A549 (cell line): Measurements from ENCODE around the gene DIAPH2. TPM values are rescaled to one million over a fixed set of nuclear protein-coding genes. Genes with fewer than 3 reads are reported as not detected.

ENCODE experiments used
- ATAC-seq, 2 experiments: fragments of 200-7000 bp in 1 of 2; fragments of >200 bp in 1 of 2; cut with Nextera tagmentation in 1 of 2; cut with Tn5 transposase in 1 of 2; 3 replicates each; pipeline versions ENCODE4 v1.8.0 to v1.9.1; 2018 to 2020; ENCODE audit warnings: mild to moderate bottlenecking in 1 of 2, moderate library complexity in 1 of 2
- CTCF ChIA-PET: fragments of 300-600 bp; sonication (Branson Sonifier 250); formaldehyde crosslinking; extraction: SDS; loops from one replicate; lab custom pipeline; 2021; ENCODE audit warnings: antibody characterized with exemption, inconsistent platforms; lab: Yijun Ruan, JAX
- POLR2A ChIA-PET: fragments of 350-600 bp; formaldehyde crosslinking; extraction: SDS; loops from one replicate; lab custom pipeline; 2021; ENCODE audit warnings: antibody characterized with exemption, inconsistent platforms; lab: Yijun Ruan, JAX
- DNase-seq, 2 experiments: peaks; one replicate each; pipeline versions ENCODE4 v3.0.0 to v3.0.0-alpha.2; 2011 to 2016; ENCODE audit warnings: low read depth in 1 of 2, low spot score in 1 of 2
- FAIRE-seq: peaks from 2 replicates; lab custom pipeline; 2011; peaks lifted over from hg19 to GRCh38; lab: Jason Lieb, UNC
- H3K27ac ChIP-seq, 2 experiments: fragments of >200 bp; sonication (Bioruptor Twin); formaldehyde crosslinking; 3 replicates each; pipeline ENCODE4 v1.5.1; 2016 to 2017
- H3K4me1 ChIP-seq: fragments of >200 bp; sonication (Bioruptor Twin); formaldehyde crosslinking; 3 replicates; pipeline ENCODE4 v1.6.1; 2016
- H3K4me2 ChIP-seq: fragments of >200 bp; sonication (Bioruptor Twin); formaldehyde crosslinking; 3 replicates; pipeline ENCODE4 v1.6.1; 2016
- H3K4me3 ChIP-seq: fragments of >200 bp; sonication (Bioruptor Twin); formaldehyde crosslinking; 3 replicates; pipeline ENCODE4 v1.5.1; 2016
- H3K9me3 ChIP-seq: fragments of >200 bp; sonication (Bioruptor Twin); formaldehyde crosslinking; 3 replicates; pipeline ENCODE4 v1.6.1; 2016
- BHLHE40 ChIP-seq: IDR thresholded peaks from 2 replicates; pipeline ENCODE4 v1.6.1; 2012; ENCODE audit warnings: low read depth, low read length, inconsistent platforms
- CBX2 ChIP-seq: fragments of 200-600 bp; sonication (generic); IDR thresholded peaks from 2 replicates; pipeline ENCODE4 v1.6.1; 2016; ENCODE audit warnings: low read depth, mild to moderate bottlenecking, borderline replicate concordance
- ESRRA ChIP-seq: fragments of 150-350 bp; IDR thresholded peaks from 2 replicates; pipeline ENCODE4 v1.6.1; 2014; ENCODE audit warnings: mild to moderate bottlenecking, low read length, borderline replicate concordance
- FOSB ChIP-seq: fragments of 250-450 bp; sonication (Bioruptor Pico); IDR thresholded peaks from 2 replicates; pipeline ENCODE4 v1.5.0; 2020; ENCODE audit warnings: mild to moderate bottlenecking, moderate library complexity
- GATA3 ChIP-seq: IDR thresholded peaks from 2 replicates; pipeline ENCODE4 v1.6.1; 2012; ENCODE audit warnings: borderline replicate concordance
- JUN ChIP-seq, 2 experiments: fragments of >200 bp; sonication (Bioruptor Twin); formaldehyde crosslinking; IDR thresholded peaks; 2 replicates in 1 of 2; 3 replicates in 1 of 2; pipeline ENCODE4 v1.6.1; 2016 to 2017
- JUNB ChIP-seq: fragments of >200 bp; sonication (Bioruptor Twin); formaldehyde crosslinking; IDR thresholded peaks from 2 replicates; pipeline ENCODE4 v1.6.1; 2016
- KDM1A ChIP-seq: fragments of 200-600 bp; sonication (generic); IDR thresholded peaks from 2 replicates; pipeline ENCODE4 v1.6.1; 2016; ENCODE audit warnings: low read depth, mild to moderate bottlenecking
- KDM5A ChIP-seq: fragments of 200-600 bp; sonication (generic); IDR thresholded peaks from 2 replicates; pipeline ENCODE4 v1.6.1; 2016; ENCODE audit warnings: antibody characterized with exemption, mild to moderate bottlenecking
- NFE2L2 ChIP-seq: fragments of 150-350 bp; conservative IDR thresholded peaks from 2 replicates; pipeline ENCODE4 v1.6.1; 2014; ENCODE audit warnings: low read length
- NR3C1 ChIP-seq: fragments of >200 bp; sonication (Bioruptor Twin); formaldehyde crosslinking; IDR thresholded peaks from 3 replicates; pipeline ENCODE4 v1.6.1; 2017
- POLR2A ChIP-seq: IDR thresholded peaks from 2 replicates; pipeline ENCODE4 v1.6.1; 2012; ENCODE audit warnings: mild to moderate bottlenecking, low read length
- POLR2AphosphoS2 ChIP-seq: conservative IDR thresholded peaks from 2 replicates; pipeline ENCODE4 v1.6.1; 2012; ENCODE audit warnings: low read length, improper control_type of control experiment, inconsistent platforms
- RARB ChIP-seq: fragments of 250-450 bp; sonication (Bioruptor Pico); IDR thresholded peaks from 2 replicates; pipeline ENCODE4 v1.8.0; 2021; ENCODE audit warnings: mild to moderate bottlenecking, moderate library complexity
- SMC3 ChIP-seq: fragments of >200 bp; sonication (Bioruptor Twin); formaldehyde crosslinking; IDR thresholded peaks from 3 replicates; pipeline ENCODE4 v1.6.1; 2018; ENCODE audit warnings: inconsistent platforms
- WGBS: methylation state at CpG from one replicate; pipeline ENCODE4 v1.1.6; 2017; ENCODE audit errors: missing lambda C conversion rate; 5-methylcytosine and 5-hydroxymethylcytosine counted together
- polyA plus RNA-seq, 4 experiments: library from polyadenylated mRNA; depleted of rRNA in 3 of 4; stranded (reverse); fragments of >200 nt; fragmentation: RNase III in 1 of 4; extraction: RNeasy Plus Mini Kit Qiagen cat#74134 plus additional on column Dnase treatment in 1 of 4; gene quantifications; 2 replicates in 3 of 4; 3 replicates in 1 of 4; pipeline ENCODE4 v1.2.3, GENCODE V29; 2011 to 2017
- TF ChIP-seq, protein P1 (sequence below): IDR thresholded peaks from 2 replicates; pipeline ENCODE4 v1.6.1; 2012
- TF ChIP-seq, protein P2 (sequence below): fragments of >200 bp; sonication (Bioruptor Twin); formaldehyde crosslinking; IDR thresholded peaks from 2 replicates; pipeline ENCODE4 v1.6.1; 2016
- TF ChIP-seq, protein P3 (sequence below): fragments of 200-600 bp; sonication (generic); IDR thresholded peaks from 2 replicates; pipeline ENCODE4 v1.6.1; 2016; ENCODE audit warnings: antibody characterized with exemption, mild to moderate bottlenecking, moderate library complexity
- TF ChIP-seq, protein P4 (sequence below): fragments of 250-450 bp; sonication (Bioruptor Pico); IDR thresholded peaks from 2 replicates; pipeline ENCODE4 v1.5.0; 2021; ENCODE audit warnings: mild to moderate bottlenecking, moderate library complexity, borderline replicate concordance
- TF ChIP-seq, protein P5 (sequence below): IDR thresholded peaks from 2 replicates; pipeline ENCODE4 v1.6.1; 2012

Gene DIAPH2
- polyA plus RNA-seq, 2 of the 4 experiments (the other 2 are of a cell fraction): 3.7 to 10.0 TPM

DNA sequence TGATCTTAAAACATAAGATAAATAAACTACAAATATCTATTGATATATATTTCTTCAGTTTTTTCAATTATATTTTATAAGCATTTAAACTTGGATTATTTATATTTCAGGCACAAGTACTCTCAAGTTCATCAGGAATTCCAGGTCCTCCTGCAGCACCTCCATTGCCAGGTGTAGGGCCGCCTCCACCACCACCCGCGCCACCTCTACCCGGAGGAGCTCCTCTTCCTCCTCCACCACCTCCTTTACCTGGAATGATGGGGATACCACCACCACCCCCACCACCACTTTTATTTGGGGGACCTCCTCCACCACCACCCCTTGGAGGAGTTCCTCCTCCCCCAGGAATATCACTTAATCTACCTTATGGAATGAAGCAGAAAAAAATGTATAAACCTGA is 273.1 kb downstream of the DIAPH2 start:
- Histone ChIP-seq H3K4me2 (no peak overlapping the region), H3K4me1 (no peaks in the 10 kb centered on the region), H3K9me3 (peaks cover 4% of the 10 kb centered on the region; the same call in 1 of the 3 replicates), H3K27ac (no peak overlapping the region), H3K4me3 (no peak overlapping the region)
- DNase-seq (no peak), FAIRE-seq (no peak), ATAC-seq (no peak)
- ChIA-PET CTCF (no interaction called here), POLR2A (no interaction called here)
- 87% methylated on average over 4 of the region's 4 CpGs for WGBS
- no peak for TF ChIP-seq KDM1A
- TF ChIP-seq, protein P1, sequence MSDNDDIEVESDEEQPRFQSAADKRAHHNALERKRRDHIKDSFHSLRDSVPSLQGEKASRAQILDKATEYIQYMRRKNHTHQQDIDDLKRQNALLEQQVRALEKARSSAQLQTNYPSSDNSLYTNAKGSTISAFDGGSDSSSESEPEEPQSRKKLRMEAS: no peak
- no peak for TF ChIP-seq KDM5A
- no peak for TF ChIP-seq FOSB
- TF ChIP-seq GATA3: no peak
- no peak for TF ChIP-seq RARB (CRISPR knock-in tag)
- no peak for TF ChIP-seq SMC3
- TF ChIP-seq, protein P2, sequence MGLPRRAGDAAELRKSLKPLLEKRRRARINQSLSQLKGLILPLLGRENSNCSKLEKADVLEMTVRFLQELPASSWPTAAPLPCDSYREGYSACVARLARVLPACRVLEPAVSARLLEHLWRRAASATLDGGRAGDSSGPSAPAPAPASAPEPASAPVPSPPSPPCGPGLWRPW: no peak
- no peak for TF ChIP-seq NFE2L2

DNA sequence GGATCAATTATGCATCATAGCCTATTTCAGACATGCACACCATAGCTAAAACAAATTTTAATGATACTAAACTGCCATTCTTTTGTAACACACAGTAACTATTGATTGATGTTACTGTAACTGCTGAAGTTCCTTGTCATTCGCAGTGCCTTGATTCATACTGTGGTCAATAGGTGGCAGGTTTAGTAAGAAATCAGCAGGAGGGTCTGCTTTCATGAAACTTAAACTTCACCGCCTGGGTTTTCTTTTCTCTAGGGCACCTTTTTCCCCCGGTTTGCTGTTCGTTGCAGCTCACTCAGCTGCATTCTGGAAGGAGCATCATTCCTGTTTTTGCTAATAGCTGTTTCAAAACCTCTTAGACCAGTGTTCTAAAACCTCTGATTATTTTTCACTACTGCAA is 287.2 kb downstream of the DIAPH2 start:
- ATAC-seq (no peak), FAIRE-seq (peak; percentile 13), DNase-seq (no peak)
- Histone ChIP-seq H3K9me3 (no peaks in the 10 kb centered on the region), H3K27ac (no peak overlapping the region), H3K4me1 (no peaks in the 10 kb centered on the region), H3K4me3 (no peak overlapping the region), H3K4me2 (no peak overlapping the region)
- CTCF ChIA-PET: interaction anchor here (1.0 kb wide), 1 partner anchor 11 kb away, joined by 4 read pairs; no protein-coding TSS in a partner anchor
- TF ChIP-seq CBX2 (no peak), POLR2A (no peak), NR3C1 (no peak), FOSB (no peak), JUN (IDR thresholded peaks at IDR 0.05) (no peak), JUNB (no peak), POLR2AphosphoS2 (no peak), ESRRA (no peak), BHLHE40 (no peak), NFE2L2 (no peak)
- TF ChIP-seq, protein P3, sequence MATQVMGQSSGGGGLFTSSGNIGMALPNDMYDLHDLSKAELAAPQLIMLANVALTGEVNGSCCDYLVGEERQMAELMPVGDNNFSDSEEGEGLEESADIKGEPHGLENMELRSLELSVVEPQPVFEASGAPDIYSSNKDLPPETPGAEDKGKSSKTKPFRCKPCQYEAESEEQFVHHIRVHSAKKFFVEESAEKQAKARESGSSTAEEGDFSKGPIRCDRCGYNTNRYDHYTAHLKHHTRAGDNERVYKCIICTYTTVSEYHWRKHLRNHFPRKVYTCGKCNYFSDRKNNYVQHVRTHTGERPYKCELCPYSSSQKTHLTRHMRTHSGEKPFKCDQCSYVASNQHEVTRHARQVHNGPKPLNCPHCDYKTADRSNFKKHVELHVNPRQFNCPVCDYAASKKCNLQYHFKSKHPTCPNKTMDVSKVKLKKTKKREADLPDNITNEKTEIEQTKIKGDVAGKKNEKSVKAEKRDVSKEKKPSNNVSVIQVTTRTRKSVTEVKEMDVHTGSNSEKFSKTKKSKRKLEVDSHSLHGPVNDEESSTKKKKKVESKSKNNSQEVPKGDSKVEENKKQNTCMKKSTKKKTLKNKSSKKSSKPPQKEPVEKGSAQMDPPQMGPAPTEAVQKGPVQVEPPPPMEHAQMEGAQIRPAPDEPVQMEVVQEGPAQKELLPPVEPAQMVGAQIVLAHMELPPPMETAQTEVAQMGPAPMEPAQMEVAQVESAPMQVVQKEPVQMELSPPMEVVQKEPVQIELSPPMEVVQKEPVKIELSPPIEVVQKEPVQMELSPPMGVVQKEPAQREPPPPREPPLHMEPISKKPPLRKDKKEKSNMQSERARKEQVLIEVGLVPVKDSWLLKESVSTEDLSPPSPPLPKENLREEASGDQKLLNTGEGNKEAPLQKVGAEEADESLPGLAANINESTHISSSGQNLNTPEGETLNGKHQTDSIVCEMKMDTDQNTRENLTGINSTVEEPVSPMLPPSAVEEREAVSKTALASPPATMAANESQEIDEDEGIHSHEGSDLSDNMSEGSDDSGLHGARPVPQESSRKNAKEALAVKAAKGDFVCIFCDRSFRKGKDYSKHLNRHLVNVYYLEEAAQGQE: no peak
- TF ChIP-seq, protein P4, sequence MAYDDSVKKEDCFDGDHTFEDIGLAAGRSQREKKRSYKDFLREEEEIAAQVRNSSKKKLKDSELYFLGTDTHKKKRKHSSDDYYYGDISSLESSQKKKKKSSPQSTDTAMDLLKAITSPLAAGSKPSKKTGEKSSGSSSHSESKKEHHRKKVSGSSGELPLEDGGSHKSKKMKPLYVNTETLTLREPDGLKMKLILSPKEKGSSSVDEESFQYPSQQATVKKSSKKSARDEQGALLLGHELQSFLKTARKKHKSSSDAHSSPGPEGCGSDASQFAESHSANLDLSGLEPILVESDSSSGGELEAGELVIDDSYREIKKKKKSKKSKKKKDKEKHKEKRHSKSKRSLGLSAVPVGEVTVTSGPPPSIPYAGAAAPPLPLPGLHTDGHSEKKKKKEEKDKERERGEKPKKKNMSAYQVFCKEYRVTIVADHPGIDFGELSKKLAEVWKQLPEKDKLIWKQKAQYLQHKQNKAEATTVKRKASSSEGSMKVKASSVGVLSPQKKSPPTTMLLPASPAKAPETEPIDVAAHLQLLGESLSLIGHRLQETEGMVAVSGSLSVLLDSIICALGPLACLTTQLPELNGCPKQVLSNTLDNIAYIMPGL: no peak
- TF ChIP-seq, protein P5, sequence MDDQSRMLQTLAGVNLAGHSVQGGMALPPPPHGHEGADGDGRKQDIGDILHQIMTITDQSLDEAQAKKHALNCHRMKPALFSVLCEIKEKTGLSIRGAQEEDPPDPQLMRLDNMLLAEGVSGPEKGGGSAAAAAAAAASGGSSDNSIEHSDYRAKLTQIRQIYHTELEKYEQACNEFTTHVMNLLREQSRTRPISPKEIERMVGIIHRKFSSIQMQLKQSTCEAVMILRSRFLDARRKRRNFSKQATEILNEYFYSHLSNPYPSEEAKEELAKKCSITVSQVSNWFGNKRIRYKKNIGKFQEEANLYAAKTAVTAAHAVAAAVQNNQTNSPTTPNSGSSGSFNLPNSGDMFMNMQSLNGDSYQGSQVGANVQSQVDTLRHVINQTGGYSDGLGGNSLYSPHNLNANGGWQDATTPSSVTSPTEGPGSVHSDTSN: no peak
- POLR2A ChIA-PET: no interaction called here
- WGBS: 91% methylated on average over 4 of the region's 4 CpGs
